HEK293 (cell line): Measurements from ENCODE around the gene GDAP1L1.

ENCODE experiments used
- CTCF ChIA-PET: fragments of 350-600 bp; formaldehyde crosslinking; extraction: SDS; loops from one replicate; lab custom pipeline; 2021; ENCODE audit warnings: antibody characterized with exemption; lab: Yijun Ruan, JAX
- POLR2A ChIA-PET: fragments of 300-600 bp; formaldehyde crosslinking; extraction: SDS; loops from one replicate; lab custom pipeline; 2020; ENCODE audit warnings: antibody characterized with exemption, inconsistent platforms; lab: Yijun Ruan, JAX
- H3K27ac ChIP-seq: fragments of 200-500 bp; sonication (Bioruptor generic); 2 replicates; pipeline ENCODE4 v1.5.1; 2014; ENCODE audit warnings: low read depth, low read length, control low read depth, inconsistent platforms; ENCODE audit errors: extremely low read depth
- H3K36me3 ChIP-seq, 2 experiments: fragments of 200-500 bp in 1 of 2; sonication (Bioruptor generic) in 1 of 2; 1 replicate in 1 of 2; 2 replicates in 1 of 2; pipeline ENCODE4 v1.5.1; 2014 to 2017; ENCODE audit warnings: inconsistent platforms in 2 of 2, low read length in 2 of 2; ENCODE audit not compliant: control insufficient read depth in 2 of 2, insufficient read depth in 1 of 2
- H3K4me1 ChIP-seq: fragments of 200-500 bp; sonication (Bioruptor generic); 2 replicates; pipeline ENCODE4 v1.5.1; 2014; ENCODE audit warnings: mild to moderate bottlenecking, low read length, inconsistent platforms; ENCODE audit not compliant: control insufficient read depth, insufficient read depth
- H3K4me3 ChIP-seq: 2 replicates; pipeline ENCODE4 v1.5.1; 2011; ENCODE audit warnings: low read depth, mild to moderate bottlenecking, control low read depth, low read length, moderate library complexity
- H3K9me3 ChIP-seq: fragments of 200-500 bp; sonication (Bioruptor generic); 2 replicates; pipeline ENCODE4 v1.5.1; 2014; ENCODE audit warnings: low read depth, low read length, inconsistent platforms; ENCODE audit not compliant: control insufficient read depth, insufficient read depth
- GLIS2 ChIP-seq: fragments of 450-650 bp; formaldehyde crosslinking; IDR thresholded peaks from 2 replicates; pipeline ENCODE4 v1.5.1; 2016; ENCODE audit warnings: missing biosample characterization, missing genetic modification characterization
- IKZF3 ChIP-seq: fragments of 450-650 bp; IDR thresholded peaks from 2 replicates; pipeline ENCODE4 v1.5.0; 2018; ENCODE audit warnings: missing biosample characterization, mild to moderate bottlenecking, missing genetic modification characterization, moderate library complexity
- KLF17 ChIP-seq: fragments of 450-650 bp; formaldehyde crosslinking; IDR thresholded peaks from 2 replicates; pipeline ENCODE4 v1.5.1; 2016; ENCODE audit warnings: missing biosample characterization, missing genetic modification characterization
- TRIM28 ChIP-seq: IDR thresholded peaks from 2 replicates; pipeline ENCODE4 v1.6.1; 2011; ENCODE audit warnings: low read length, control low read depth, borderline replicate concordance
- ZBTB26 ChIP-seq: fragments of 450-650 bp; formaldehyde crosslinking; optimal IDR thresholded peaks from 2 replicates; pipeline ENCODE3; 2016; ENCODE audit warnings: missing biosample characterization, mild to moderate bottlenecking, missing genetic modification characterization
- ZBTB49 ChIP-seq: fragments of 450-650 bp; formaldehyde crosslinking; IDR thresholded peaks from 2 replicates; pipeline ENCODE4 v1.5.1; 2016; ENCODE audit warnings: missing biosample characterization, missing genetic modification characterization, low read depth
- ZEB2 ChIP-seq: fragments of 450-650 bp; formaldehyde crosslinking; IDR thresholded peaks from 2 replicates; pipeline ENCODE4 v1.5.1; 2016; ENCODE audit warnings: missing biosample characterization, missing genetic modification characterization
- ZIC2 ChIP-seq: fragments of 450-650 bp; formaldehyde crosslinking; IDR thresholded peaks from 2 replicates; pipeline ENCODE4 v1.5.1; 2016; ENCODE audit warnings: missing biosample characterization, missing genetic modification characterization
- ZNF140 ChIP-seq: fragments of 450-650 bp; formaldehyde crosslinking; IDR thresholded peaks from 2 replicates; pipeline ENCODE4 v1.5.1; 2016; ENCODE audit warnings: missing biosample characterization, missing genetic modification characterization
- ZNF148 ChIP-seq: fragments of 450-650 bp; formaldehyde crosslinking; IDR thresholded peaks from 2 replicates; pipeline ENCODE4 v1.5.0; 2017; ENCODE audit warnings: missing biosample characterization, missing genetic modification characterization, borderline replicate concordance
- ZNF157 ChIP-seq: fragments of 450-650 bp; formaldehyde crosslinking; IDR thresholded peaks from 2 replicates; pipeline ENCODE4 v1.5.1; 2016; ENCODE audit warnings: missing biosample characterization, missing genetic modification characterization
- ZNF184 ChIP-seq: fragments of 450-650 bp; IDR thresholded peaks from 2 replicates; pipeline ENCODE4 v1.5.1; 2018; ENCODE audit warnings: missing biosample characterization, mild to moderate bottlenecking, missing genetic modification characterization
- ZNF202 ChIP-seq: fragments of 450-650 bp; formaldehyde crosslinking; IDR thresholded peaks from 2 replicates; pipeline ENCODE4 v1.5.1; 2016; ENCODE audit warnings: missing biosample characterization, missing genetic modification characterization, borderline replicate concordance
- ZNF223 ChIP-seq: fragments of 450-650 bp; formaldehyde crosslinking; IDR thresholded peaks from 2 replicates; pipeline ENCODE4 v1.5.1; 2016; ENCODE audit warnings: missing biosample characterization, missing genetic modification characterization
- ZNF324 ChIP-seq: fragments of 450-650 bp; formaldehyde crosslinking; IDR thresholded peaks from 2 replicates; pipeline ENCODE4 v1.5.1; 2016; ENCODE audit warnings: missing biosample characterization, missing genetic modification characterization
- ZNF350 ChIP-seq: fragments of 450-650 bp; formaldehyde crosslinking; IDR thresholded peaks from 2 replicates; pipeline ENCODE4 v1.5.0; 2017; ENCODE audit warnings: missing biosample characterization, mild to moderate bottlenecking, missing genetic modification characterization
- ZNF416 ChIP-seq: fragments of 450-650 bp; formaldehyde crosslinking; IDR thresholded peaks from 2 replicates; pipeline ENCODE4 v1.5.1; 2016; ENCODE audit warnings: missing biosample characterization, missing genetic modification characterization
- ZNF544 ChIP-seq: fragments of 450-650 bp; formaldehyde crosslinking; IDR thresholded peaks from 2 replicates; pipeline ENCODE4 v1.5.0; 2017; ENCODE audit warnings: missing biosample characterization, missing genetic modification characterization
- ZNF560 ChIP-seq: fragments of 450-650 bp; formaldehyde crosslinking; IDR thresholded peaks from 2 replicates; pipeline ENCODE4 v1.5.1; 2017; ENCODE audit warnings: missing biosample characterization, missing genetic modification characterization, borderline replicate concordance
- ZSCAN18 ChIP-seq: fragments of 450-650 bp; formaldehyde crosslinking; IDR thresholded peaks from 2 replicates; pipeline ENCODE4 v1.5.1; 2016; ENCODE audit warnings: missing biosample characterization, missing genetic modification characterization

The GDAP1L1 gene

GRCh38 chr20:44302736-44303135, 55.6 kb downstream of the GDAP1L1 start:
- H3K4me1 ChIP-seq: no peaks in the 10 kb centered on the region
- H3K36me3 ChIP-seq: peaks cover 0 to 5% of the 10 kb centered on the region in 2 experiments; a peak in 1 of 3 replicates
- no peaks in the 10 kb centered on the region for H3K9me3 ChIP-seq
- CTCF ChIA-PET: no interaction called here
- H3K4me3 ChIP-seq: no peak overlapping the region
- no peak overlapping the region for H3K27ac ChIP-seq
- POLR2A ChIA-PET: no interaction called here
- TF ChIP-seq ZNF184 (no peak), ZNF148 (tag by site-specific recombination) (no peak), TRIM28 (no peak), ZNF140 (tag by site-specific recombination) (no peak), KLF17 (tag by site-specific recombination) (no peak), ZNF202 (no peak), ZNF544 (tag by site-specific recombination) (no peak), IKZF3 (tag by site-specific recombination) (no peak), ZNF416 (tag by site-specific recombination) (no peak), ZEB2 (no peak), GLIS2 (tag by site-specific recombination) (no peak), ZNF223 (tag by site-specific recombination) (no peak), ZNF157 (tag by site-specific recombination) (no peak), ZIC2 (no peak), ZBTB49 (tag by site-specific recombination) (no peak), ZBTB26 (no peak), ZNF350 (tag by site-specific recombination) (no peak), ZNF560 (no peak), ZSCAN18 (tag by site-specific recombination) (no peak), ZNF324 (tag by site-specific recombination) (no peak)
